OCI-LY3 (cell line): ENCODE measurements around the gene TTF2.

ENCODE experiments used
- H2AFZ ChIP-seq: fragments of 200-600, 300-600 bp; shearing (Covaris generic); 2 replicates; pipeline ENCODE4 v1.6.0; 2014; ENCODE audit warnings: antibody characterized with exemption, low read depth, low read length
- H3K27ac ChIP-seq: fragments of 200-600, 300-600 bp; sonication (generic); 2 replicates; pipeline ENCODE4 v1.5.1; 2014; ENCODE audit warnings: mild to moderate bottlenecking, low read length, moderate library complexity, mixed read lengths
- H3K27me3 ChIP-seq: fragments of 200-600, 300-600 bp; sonication (generic); 2 replicates; pipeline ENCODE4 v1.6.1; 2014; ENCODE audit warnings: low read depth, low read length, mixed read lengths
- H3K36me3 ChIP-seq: fragments of 200-600, 300-600 bp; sonication (generic); replicated peaks from 2 replicates; pipeline ENCODE3; 2014; ENCODE audit warnings: low read depth, low read length, mixed read lengths
- H3K4me1 ChIP-seq: fragments of 300-600, 200-600 bp; sonication (generic); 2 replicates; pipeline ENCODE4 v1.6.1; 2014; ENCODE audit warnings: low read length, mixed read lengths
- H3K4me2 ChIP-seq: fragments of 200-600, 300-600 bp; sonication (generic); 2 replicates; pipeline ENCODE4 v1.6.1; 2014; ENCODE audit warnings: low read length, mixed read lengths
- H3K4me3 ChIP-seq: fragments of 300-600, 200-600 bp; sonication (generic); 2 replicates; pipeline ENCODE4 v1.5.1; 2014; ENCODE audit warnings: antibody characterized with exemption, mild to moderate bottlenecking, low read length, moderate library complexity
- H3K79me2 ChIP-seq: fragments of 300-600, 200-600 bp; shearing (Covaris generic); 2 replicates; pipeline ENCODE4 v1.6.1; 2014; ENCODE audit warnings: mild to moderate bottlenecking, low read length, mixed read lengths
- H3K9ac ChIP-seq: fragments of 300-600, 200-600 bp; shearing (Covaris generic); 2 replicates; pipeline ENCODE4 v1.6.0; 2014; ENCODE audit warnings: mild to moderate bottlenecking, low read length, moderate library complexity
- H3K9me3 ChIP-seq: fragments of 200-600, 300-600 bp; shearing (Covaris generic); 2 replicates; pipeline ENCODE4 v1.6.1; 2014; ENCODE audit warnings: low read length, mixed read lengths; ENCODE audit not compliant: insufficient read depth
- H4K20me1 ChIP-seq: fragments of 200-600, 300-600 bp; sonication (generic); 2 replicates; pipeline ENCODE4 v1.6.1; 2016; ENCODE audit warnings: low read length, mixed read lengths; ENCODE audit not compliant: insufficient read depth
- CTCF ChIP-seq: fragments of 200-600, 300-600 bp; sonication (generic); IDR thresholded peaks from 2 replicates; pipeline ENCODE4 v1.5.1; 2014; ENCODE audit warnings: antibody characterized with exemption, low read length, low read depth
- EZH2phosphoT487 ChIP-seq: fragments of 200-600 bp; shearing (Covaris generic); IDR thresholded peaks from 2 replicates; pipeline ENCODE4 v1.6.1; 2018; ENCODE audit warnings: antibody characterized with exemption, mixed run types, low read depth

Gene TTF2

GRCh38 chr1:117030271-117030877, 29.8 kb upstream of the TTF2 start:
- Histone ChIP-seq H3K79me2 (no peaks in the 10 kb centered on the region), H3K36me3 (no peaks in the 10 kb centered on the region), H2AFZ (no peak overlapping the region), H4K20me1 (no peaks in the 10 kb centered on the region), H3K4me3 (no peak overlapping the region), H3K27me3 (no peaks in the 10 kb centered on the region), H3K9ac (no peak overlapping the region), H3K4me1 (no peaks in the 10 kb centered on the region), H3K27ac (no peak overlapping the region), H3K4me2 (no peak overlapping the region), H3K9me3 (no peaks in the 10 kb centered on the region)
- no peak for TF ChIP-seq CTCF
- TF ChIP-seq EZH2phosphoT487: no peak

- TF ChIP-seq EZH2phosphoT487 (no peak), CTCF (no peak)
- Histone ChIP-seq H3K4me2 (no peak overlapping the region), H3K27ac (no peak overlapping the region)
Observed at GRCh38 chr1:117032266-117032665, 27.9 kb upstream of the TTF2 start.

GRCh38 chr1:117032681-117033539, 27.2 kb upstream of the TTF2 start:
- Histone ChIP-seq H2AFZ (no peak overlapping the region), H3K9ac (no peak overlapping the region), H3K79me2 (no peaks in the 10 kb centered on the region), H3K4me1 (no peaks in the 10 kb centered on the region), H3K27me3 (no peaks in the 10 kb centered on the region), H4K20me1 (no peaks in the 10 kb centered on the region), H3K4me2 (no peak overlapping the region), H3K27ac (no peak overlapping the region), H3K36me3 (no peaks in the 10 kb centered on the region), H3K9me3 (no peaks in the 10 kb centered on the region), H3K4me3 (no peak overlapping the region)
- TF ChIP-seq CTCF (no peak), EZH2phosphoT487 (no peak)

More at GRCh38 chr1:117032266-117032665, 27.9 kb upstream of the TTF2 start:
- H3K9me3 ChIP-seq: no peaks in the 10 kb centered on the region
- no peaks in the 10 kb centered on the region for H3K4me1 ChIP-seq
- H3K9ac ChIP-seq: no peak overlapping the region
- no peak overlapping the region for H2AFZ ChIP-seq
- H3K79me2 ChIP-seq: no peaks in the 10 kb centered on the region
- H4K20me1 ChIP-seq: no peaks in the 10 kb centered on the region
- no peak overlapping the region for H3K4me3 ChIP-seq
- H3K27me3 ChIP-seq: no peaks in the 10 kb centered on the region
- H3K36me3 ChIP-seq: no peaks in the 10 kb centered on the region

GRCh38 chr1:117033772-117034171, 26.4 kb upstream of the TTF2 start:
- no peak overlapping the region for H2AFZ ChIP-seq
- no peak overlapping the region for H3K4me2 ChIP-seq
- H3K9me3 ChIP-seq: no peaks in the 10 kb centered on the region
- no peak overlapping the region for H3K27ac ChIP-seq
- TF ChIP-seq CTCF: no peak
- no peak for TF ChIP-seq EZH2phosphoT487
- H3K27me3 ChIP-seq: no peaks in the 10 kb centered on the region
- no peaks in the 10 kb centered on the region for H3K36me3 ChIP-seq
- no peaks in the 10 kb centered on the region for H3K79me2 ChIP-seq
- no peaks in the 10 kb centered on the region for H4K20me1 ChIP-seq
- no peaks in the 10 kb centered on the region for H3K4me1 ChIP-seq
- H3K4me3 ChIP-seq: no peak overlapping the region
- no peak overlapping the region for H3K9ac ChIP-seq
